K562 (cell line): ENCODE data around the gene ZBTB24. TPM values are rescaled to one million over a fixed set of nuclear protein-coding genes. Genes with fewer than 3 reads are reported as not detected.

Experiments used
- KLF13 ChIP-seq: fragments of 450-650 bp; IDR thresholded peaks from 2 replicates; pipeline ENCODE4 v1.6.1; 2016; ENCODE audit warnings: missing genetic modification characterization, low read depth, mild to moderate bottlenecking, missing compliant biosample characterization, moderate library complexity, borderline replicate concordance
- LCOR ChIP-seq: sonication (generic); formaldehyde crosslinking; IDR thresholded peaks from 2 replicates; pipeline ENCODE4 v1.8.0; 2022; ENCODE audit warnings: mild to moderate bottlenecking, missing genetic modification reagents
- SP1 ChIP-seq: sonication (generic); formaldehyde crosslinking; IDR thresholded peaks from 2 replicates; pipeline ENCODE4 v1.8.1; 2022; ENCODE audit warnings: mild to moderate bottlenecking, missing genetic modification reagents
- SUPT5H ChIP-seq: fragments of 450-650 bp; IDR thresholded peaks from 2 replicates; pipeline ENCODE4 v1.6.1; 2016
- TCF15 ChIP-seq: fragments of 250-450 bp; sonication (Bioruptor Pico); IDR thresholded peaks from 2 replicates; pipeline ENCODE4 v1.8.0; 2022; ENCODE audit warnings: moderate library complexity, mild to moderate bottlenecking, inconsistent platforms
- ZC3H4 ChIP-seq: sonication (generic); formaldehyde crosslinking; IDR thresholded peaks from 2 replicates; pipeline ENCODE4 v1.9.0; 2021; ENCODE audit warnings: missing genetic modification reagents, borderline replicate concordance
- polyA plus RNA-seq, 8 experiments: library from polyadenylated mRNA; depleted of rRNA in 4 of 8; stranded (reverse) in 5 of 8; unstranded in 3 of 8; fragments of >200 nt; fragmentation: Nextera tagmentation in 2 of 8; fragmentation: Illumina TruSeq in 1 of 8; extraction: Ambion mirVana in 2 of 8; extraction: Trizol in 1 of 8; gene quantifications; 2 replicates each; pipeline versions ENCODE4 v1.2.1 to v1.2.3, GENCODE V29; 2011 to 2014; ENCODE audit warnings: inconsistent platforms in 1 of 8, missing spikeins in 1 of 8
- total RNA-seq, 7 experiments: library from RNA; depleted of rRNA in 6 of 7; stranded (reverse); fragments of >200 nt in 6 of 7; fragmentation: Illumina TruSeq in 2 of 7; extraction: Trizol in 2 of 7; gene quantifications; 2 replicates each; pipeline versions ENCODE4 v1.2.1 to v1.2.3, GENCODE V29; 2011 to 2021; ENCODE audit warnings: low replicate concordance in 1 of 7
- TF ChIP-seq, protein P1 (sequence below): fragments of 450-650 bp; IDR thresholded peaks from 2 replicates; pipeline ENCODE4 v1.6.1; 2016; ENCODE audit warnings: low read depth
- TF ChIP-seq, protein P2 (sequence below): sonication (generic); formaldehyde crosslinking; IDR thresholded peaks from 2 replicates; pipeline ENCODE4 v1.8.0; 2022; ENCODE audit warnings: mild to moderate bottlenecking, missing genetic modification reagents

Gene ZBTB24
- total and polyA plus RNA-seq, 9 of the 15 experiments (the other 6 are each of a cell fraction or from before 2014, with no cell fraction given), result 2.0 to 16.7 (median 8.3) TPM

DNA sequence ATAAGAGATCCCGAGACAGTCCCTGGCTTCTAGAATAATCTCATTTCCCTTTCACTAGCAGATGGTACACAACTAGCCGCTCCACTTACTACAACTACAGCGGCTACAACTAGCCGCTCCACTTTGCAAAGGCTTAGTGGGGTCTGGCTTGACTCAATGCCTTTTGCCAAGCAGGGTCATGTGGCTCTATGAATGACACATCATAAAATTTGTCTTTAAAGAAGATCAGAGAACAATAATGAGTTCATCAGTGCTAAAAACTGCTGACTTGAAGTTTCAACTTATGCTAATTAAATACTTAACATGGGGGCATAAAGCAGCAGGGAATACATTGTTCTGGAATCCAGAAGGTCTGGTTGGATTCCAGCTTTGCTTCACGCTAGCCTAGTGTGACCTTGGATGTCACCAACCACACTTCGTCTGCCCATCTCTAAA is 25.4 kb downstream of the ZBTB24 start (continued):
- TF ChIP-seq, protein P1, sequence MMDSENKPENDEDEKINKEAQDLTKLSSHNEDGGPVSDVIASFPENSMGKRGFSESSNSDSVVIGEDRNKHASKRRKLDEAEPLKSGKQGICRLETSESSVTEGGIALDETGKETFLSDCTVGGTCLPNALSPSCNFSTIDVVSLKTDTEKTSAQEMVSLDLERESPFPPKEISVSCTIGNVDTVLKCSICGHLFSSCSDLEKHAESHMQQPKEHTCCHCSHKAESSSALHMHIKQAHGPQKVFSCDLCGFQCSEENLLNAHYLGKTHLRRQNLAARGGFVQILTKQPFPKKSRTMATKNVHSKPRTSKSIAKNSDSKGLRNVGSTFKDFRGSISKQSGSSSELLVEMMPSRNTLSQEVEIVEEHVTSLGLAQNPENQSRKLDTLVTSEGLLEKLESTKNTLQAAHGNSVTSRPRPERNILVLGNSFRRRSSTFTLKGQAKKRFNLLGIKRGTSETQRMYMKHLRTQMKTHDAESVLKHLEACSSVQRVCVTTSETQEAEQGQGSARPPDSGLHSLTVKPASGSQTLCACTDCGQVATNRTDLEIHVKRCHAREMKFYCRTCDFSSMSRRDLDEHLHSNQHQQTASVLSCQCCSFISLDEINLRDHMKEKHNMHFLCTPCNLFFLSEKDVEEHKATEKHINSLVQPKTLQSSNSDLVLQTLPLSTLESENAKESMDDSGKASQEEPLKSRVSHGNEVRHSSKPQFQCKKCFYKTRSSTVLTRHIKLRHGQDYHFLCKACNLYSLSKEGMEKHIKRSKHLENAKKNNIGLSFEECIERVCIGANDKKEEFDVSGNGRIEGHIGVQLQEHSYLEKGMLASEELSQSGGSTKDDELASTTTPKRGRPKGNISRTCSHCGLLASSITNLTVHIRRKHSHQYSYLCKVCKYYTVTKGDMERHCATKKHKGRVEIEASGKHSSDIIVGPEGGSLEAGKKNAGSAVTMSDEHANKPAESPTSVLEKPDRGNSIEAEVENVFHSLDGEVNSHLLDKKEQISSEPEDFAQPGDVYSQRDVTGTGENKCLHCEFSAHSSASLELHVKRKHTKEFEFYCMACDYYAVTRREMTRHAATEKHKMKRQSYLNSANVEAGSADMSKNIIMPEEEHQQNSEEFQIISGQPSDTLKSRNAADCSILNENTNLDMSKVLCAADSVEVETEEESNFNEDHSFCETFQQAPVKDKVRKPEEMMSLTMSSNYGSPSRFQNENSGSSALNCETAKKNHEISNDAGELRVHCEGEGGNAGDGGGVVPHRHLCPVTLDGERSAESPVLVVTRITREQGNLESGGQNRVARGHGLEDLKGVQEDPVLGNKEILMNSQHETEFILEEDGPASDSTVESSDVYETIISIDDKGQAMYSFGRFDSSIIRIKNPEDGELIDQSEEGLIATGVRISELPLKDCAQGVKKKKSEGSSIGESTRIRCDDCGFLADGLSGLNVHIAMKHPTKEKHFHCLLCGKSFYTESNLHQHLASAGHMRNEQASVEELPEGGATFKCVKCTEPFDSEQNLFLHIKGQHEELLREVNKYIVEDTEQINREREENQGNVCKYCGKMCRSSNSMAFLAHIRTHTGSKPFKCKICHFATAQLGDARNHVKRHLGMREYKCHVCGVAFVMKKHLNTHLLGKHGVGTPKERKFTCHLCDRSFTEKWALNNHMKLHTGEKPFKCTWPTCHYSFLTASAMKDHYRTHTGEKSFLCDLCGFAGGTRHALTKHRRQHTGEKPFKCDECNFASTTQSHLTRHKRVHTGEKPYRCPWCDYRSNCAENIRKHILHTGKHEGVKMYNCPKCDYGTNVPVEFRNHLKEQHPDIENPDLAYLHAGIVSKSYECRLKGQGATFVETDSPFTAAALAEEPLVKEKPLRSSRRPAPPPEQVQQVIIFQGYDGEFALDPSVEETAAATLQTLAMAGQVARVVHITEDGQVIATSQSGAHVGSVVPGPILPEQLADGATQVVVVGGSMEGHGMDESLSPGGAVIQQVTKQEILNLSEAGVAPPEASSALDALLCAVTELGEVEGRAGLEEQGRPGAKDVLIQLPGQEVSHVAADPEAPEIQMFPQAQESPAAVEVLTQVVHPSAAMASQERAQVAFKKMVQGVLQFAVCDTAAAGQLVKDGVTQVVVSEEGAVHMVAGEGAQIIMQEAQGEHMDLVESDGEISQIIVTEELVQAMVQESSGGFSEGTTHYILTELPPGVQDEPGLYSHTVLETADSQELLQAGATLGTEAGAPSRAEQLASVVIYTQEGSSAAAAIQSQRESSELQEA, result no peak
- TF ChIP-seq LCOR (CRISPR knock-in tag) (no peak), KLF13 (tag) (no peak), TCF15 (CRISPR knock-in tag) (no peak), SUPT5H (no peak), ZC3H4 (CRISPR knock-in tag) (no peak), SP1 (no peak)
- TF ChIP-seq, protein P2, sequence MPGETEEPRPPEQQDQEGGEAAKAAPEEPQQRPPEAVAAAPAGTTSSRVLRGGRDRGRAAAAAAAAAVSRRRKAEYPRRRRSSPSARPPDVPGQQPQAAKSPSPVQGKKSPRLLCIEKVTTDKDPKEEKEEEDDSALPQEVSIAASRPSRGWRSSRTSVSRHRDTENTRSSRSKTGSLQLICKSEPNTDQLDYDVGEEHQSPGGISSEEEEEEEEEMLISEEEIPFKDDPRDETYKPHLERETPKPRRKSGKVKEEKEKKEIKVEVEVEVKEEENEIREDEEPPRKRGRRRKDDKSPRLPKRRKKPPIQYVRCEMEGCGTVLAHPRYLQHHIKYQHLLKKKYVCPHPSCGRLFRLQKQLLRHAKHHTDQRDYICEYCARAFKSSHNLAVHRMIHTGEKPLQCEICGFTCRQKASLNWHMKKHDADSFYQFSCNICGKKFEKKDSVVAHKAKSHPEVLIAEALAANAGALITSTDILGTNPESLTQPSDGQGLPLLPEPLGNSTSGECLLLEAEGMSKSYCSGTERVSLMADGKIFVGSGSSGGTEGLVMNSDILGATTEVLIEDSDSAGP, result no peak
